ENCODE results near the gene MVD.

The MVD gene

GRCh38 chr16:88618956-88619667 lies 43.8 kb downstream of the MVD start:
- peaks cover 6% of the 10 kb centered on the region; the same call in 1 of the 2 replicates for H3K36me3 ChIP-seq (ENCODE audit: insufficient read depth, low read length)
- H3K27ac ChIP-seq (ENCODE audit: low read depth, low read length), result no peak overlapping the region
- no peak overlapping the region for H3K4me3 ChIP-seq (ENCODE audit: low read depth, low read length)
- H2AFZ ChIP-seq (ENCODE audit: low read length, unreplicated experiment), result no peak overlapping the region
- no peaks in the 10 kb centered on the region for H3K27me3 ChIP-seq (ENCODE audit: insufficient read depth, low read length)
- peaks cover 3% of the 10 kb centered on the region for H3K79me2 ChIP-seq (ENCODE audit: control insufficient read depth, insufficient read depth, low read length, unreplicated experiment)
- no peaks in the 10 kb centered on the region for H3K4me1 ChIP-seq (ENCODE audit: control insufficient read depth, insufficient read depth, low read length, unreplicated experiment)

- no peak overlapping the region for H3K27ac ChIP-seq (ENCODE audit: low read depth, low read length)
- peaks cover 6% of the 10 kb centered on the region; the same call in 1 of the 2 replicates for H3K36me3 ChIP-seq (ENCODE audit: insufficient read depth, low read length)
- no peak overlapping the region for H3K4me3 ChIP-seq (ENCODE audit: low read depth, low read length)
- H3K27me3 ChIP-seq (ENCODE audit: insufficient read depth, low read length), result no peaks in the 10 kb centered on the region
- no peaks in the 10 kb centered on the region for H3K4me1 ChIP-seq (ENCODE audit: control insufficient read depth, insufficient read depth, low read length, unreplicated experiment)
- peaks cover 3% of the 10 kb centered on the region for H3K79me2 ChIP-seq (ENCODE audit: control insufficient read depth, insufficient read depth, low read length, unreplicated experiment)
- no peak overlapping the region for H2AFZ ChIP-seq (ENCODE audit: low read length, unreplicated experiment)
These were observed 44.5 kb downstream of the MVD start for GRCh38 chr16:88618182-88618955.

GRCh38 chr16:88617268-88618031 lies 45.4 kb downstream of the MVD start:
- Histone ChIP-seq H3K79me2 (ENCODE audit: control insufficient read depth, insufficient read depth, low read length, unreplicated experiment) (peaks cover 3% of the 10 kb centered on the region), H3K4me1 (ENCODE audit: control insufficient read depth, insufficient read depth, low read length, unreplicated experiment) (no peaks in the 10 kb centered on the region), H3K27ac (ENCODE audit: low read depth, low read length) (no peak overlapping the region), H3K4me3 (ENCODE audit: low read depth, low read length) (no peak overlapping the region), H3K36me3 (ENCODE audit: insufficient read depth, low read length) (peaks cover 6% of the 10 kb centered on the region; the same call in 1 of the 2 replicates), H3K27me3 (ENCODE audit: insufficient read depth, low read length) (no peaks in the 10 kb centered on the region), H2AFZ (ENCODE audit: low read length, unreplicated experiment) (no peak overlapping the region)

GRCh38 chr16:88616736-88617135 lies 46.2 kb downstream of the MVD start:
- H3K4me1 ChIP-seq (ENCODE audit: control insufficient read depth, insufficient read depth, low read length, unreplicated experiment), result no peaks in the 10 kb centered on the region
- H3K79me2 ChIP-seq (ENCODE audit: control insufficient read depth, insufficient read depth, low read length, unreplicated experiment), result peaks cover 3% of the 10 kb centered on the region
- H3K27ac ChIP-seq (ENCODE audit: low read depth, low read length), result no peak overlapping the region
- H3K27me3 ChIP-seq (ENCODE audit: insufficient read depth, low read length), result no peaks in the 10 kb centered on the region
- H3K36me3 ChIP-seq (ENCODE audit: insufficient read depth, low read length), result no peaks in the 10 kb centered on the region
- no peak overlapping the region for H2AFZ ChIP-seq (ENCODE audit: low read length, unreplicated experiment)
- no peak overlapping the region for H3K4me3 ChIP-seq (ENCODE audit: low read depth, low read length)

GRCh38 chr16:88616320-88616719 lies 46.6 kb downstream of the MVD start:
- Histone ChIP-seq H2AFZ (ENCODE audit: low read length, unreplicated experiment) (no peak overlapping the region), H3K27me3 (ENCODE audit: insufficient read depth, low read length) (no peaks in the 10 kb centered on the region), H3K27ac (ENCODE audit: low read depth, low read length) (no peak overlapping the region), H3K4me3 (ENCODE audit: low read depth, low read length) (no peak overlapping the region), H3K36me3 (ENCODE audit: insufficient read depth, low read length) (no peaks in the 10 kb centered on the region), H3K4me1 (ENCODE audit: control insufficient read depth, insufficient read depth, low read length, unreplicated experiment) (no peaks in the 10 kb centered on the region), H3K79me2 (ENCODE audit: control insufficient read depth, insufficient read depth, low read length, unreplicated experiment) (peaks cover 3% of the 10 kb centered on the region)

GRCh38 chr16:88614818-88615580 lies 47.9 kb downstream of the MVD start:
- Histone ChIP-seq H3K27ac (ENCODE audit: low read depth, low read length) (no peak overlapping the region), H3K36me3 (ENCODE audit: insufficient read depth, low read length) (0 out of 2 replicates have a peak, but pooled peaks cover 6% of the 10 kb centered on the region), H3K79me2 (ENCODE audit: control insufficient read depth, insufficient read depth, low read length, unreplicated experiment) (peaks cover 3% of the 10 kb centered on the region)

GRCh38 chr16:88613911-88614817 lies 48.7 kb downstream of the MVD start:
- H3K79me2 ChIP-seq (ENCODE audit: control insufficient read depth, insufficient read depth, low read length, unreplicated experiment), result peaks cover 3% of the 10 kb centered on the region
- H3K27ac ChIP-seq (ENCODE audit: low read depth, low read length), result no peak overlapping the region
- H3K4me1 ChIP-seq (ENCODE audit: control insufficient read depth, insufficient read depth, low read length, unreplicated experiment), result no peaks in the 10 kb centered on the region
- no peaks in the 10 kb centered on the region for H3K27me3 ChIP-seq (ENCODE audit: insufficient read depth, low read length)
- no peak overlapping the region for H3K4me3 ChIP-seq (ENCODE audit: low read depth, low read length)
- 0 out of 2 replicates have a peak, but pooled peaks cover 6% of the 10 kb centered on the region for H3K36me3 ChIP-seq (ENCODE audit: insufficient read depth, low read length)
- no peak overlapping the region for H2AFZ ChIP-seq (ENCODE audit: low read length, unreplicated experiment)

More at GRCh38 chr16:88614818-88615580, 47.9 kb downstream of the MVD start:
- Histone ChIP-seq H3K4me1 (ENCODE audit: control insufficient read depth, insufficient read depth, low read length, unreplicated experiment) (no peaks in the 10 kb centered on the region), H2AFZ (ENCODE audit: low read length, unreplicated experiment) (no peak overlapping the region), H3K4me3 (ENCODE audit: low read depth, low read length) (no peak overlapping the region), H3K27me3 (ENCODE audit: insufficient read depth, low read length) (no peaks in the 10 kb centered on the region)

GRCh38 chr16:88613293-88613692 lies 49.6 kb downstream of the MVD start:
- Histone ChIP-seq H3K4me3 (ENCODE audit: low read depth, low read length) (no peak overlapping the region), H2AFZ (ENCODE audit: low read length, unreplicated experiment) (no peak overlapping the region), H3K36me3 (ENCODE audit: insufficient read depth, low read length) (0 out of 2 replicates have a peak, but pooled peaks cover 6% of the 10 kb centered on the region), H3K4me1 (ENCODE audit: control insufficient read depth, insufficient read depth, low read length, unreplicated experiment) (no peaks in the 10 kb centered on the region), H3K79me2 (ENCODE audit: control insufficient read depth, insufficient read depth, low read length, unreplicated experiment) (peaks cover 3% of the 10 kb centered on the region), H3K27me3 (ENCODE audit: insufficient read depth, low read length) (no peaks in the 10 kb centered on the region), H3K27ac (ENCODE audit: low read depth, low read length) (no peak overlapping the region)

GRCh38 chr16:88610909-88611812 lies 51.7 kb downstream of the MVD start:
- Histone ChIP-seq H2AFZ (ENCODE audit: low read length, unreplicated experiment) (no peak overlapping the region), H3K79me2 (ENCODE audit: control insufficient read depth, insufficient read depth, low read length, unreplicated experiment) (peaks cover 3% of the 10 kb centered on the region), H3K36me3 (ENCODE audit: insufficient read depth, low read length) (0 out of 2 replicates have a peak, but pooled peaks cover 6% of the 10 kb centered on the region), H3K27me3 (ENCODE audit: insufficient read depth, low read length) (no peaks in the 10 kb centered on the region), H3K4me1 (ENCODE audit: control insufficient read depth, insufficient read depth, low read length, unreplicated experiment) (no peaks in the 10 kb centered on the region), H3K4me3 (ENCODE audit: low read depth, low read length) (no peak overlapping the region), H3K27ac (ENCODE audit: low read depth, low read length) (no peak overlapping the region)

Measured in ACC112 (cell line).